Prostate gland (tissue), 2 donors: Measurements from ENCODE around the gene MCM3AP. TPM values are rescaled to one million over a fixed set of nuclear protein-coding genes. Genes with fewer than 3 reads are reported as not detected.
A peak's percentile ranks its signal among the peaks of the same experiment; 100 is the strongest.

ENCODE experiments used
- DNase-seq: peaks from one replicate; pipeline ENCODE4 v3.0.0-alpha.2; 2019; ENCODE audit warnings: low spot score
- H3K27ac ChIP-seq, 2 donors: fragments of 200-600 bp; sonication (generic); 2 replicates each; pipeline ENCODE4 v1.5.1; 2017 to 2019
- H3K27me3 ChIP-seq: fragments of 200-600 bp; sonication (generic); replicated peaks from 2 replicates; pipeline ENCODE4 v1.5.1; 2019; ENCODE audit not compliant: insufficient read depth
- H3K36me3 ChIP-seq, 2 donors: fragments of 200-600 bp; sonication (generic); 1 replicate in 1 of 2; 2 replicates in 1 of 2; pipeline versions ENCODE4 v1.5.1 to v1.8.1; 2017 to 2019
- H3K4me1 ChIP-seq: fragments of 200-600 bp; sonication (generic); replicated peaks from 2 replicates; pipeline ENCODE4 v1.5.1; 2019
- H3K4me3 ChIP-seq, 2 donors: fragments of 200-600 bp; sonication (generic); 2 replicates each; pipeline ENCODE4 v1.5.1; 2017 to 2019
- H3K9me3 ChIP-seq: fragments of 200-600 bp; sonication (generic); 2 replicates; pipeline ENCODE4 v1.5.1; 2017
- POLR2A ChIP-seq: fragments of 450-650 bp; IDR thresholded peaks from one replicate; pipeline ENCODE4 v1.6.1; 2016; ENCODE audit warnings: antibody characterized with exemption, mild to moderate bottlenecking
- POLR2AphosphoS5 ChIP-seq: sonication (generic); formaldehyde crosslinking; IDR thresholded peaks from one replicate; pipeline ENCODE4 v1.6.1; 2017; ENCODE audit warnings: antibody characterized with exemption
- WGBS: methylation state at CpG from one replicate; pipeline ENCODE4 v1.1.5; 2018; 5-methylcytosine and 5-hydroxymethylcytosine counted together
- intact Hi-C: fragments of 100-400 bp; cut with DNase I; formaldehyde crosslinking; loops from one replicate; pipeline ENCODE4 v1.14.2; 2022
- total RNA-seq, 2 donors: library from RNA; depleted of rRNA; stranded (reverse); fragments of >200 nt; gene quantifications; one replicate each; pipeline ENCODE4 v1.1.0, GENCODE V29; 2016
- TF ChIP-seq, protein P1 (sequence below), 4 experiments: fragments of 200-600 bp in 2 of 4; fragments of 450-650 bp in 2 of 4; sonication (generic) in 2 of 4; IDR thresholded peaks; 1 replicate in 3 of 4; 2 replicates in 1 of 4; pipeline ENCODE4 v1.5.1; 2016 to 2019; ENCODE audit warnings: antibody characterized with exemption in 4 of 4, mild to moderate bottlenecking in 2 of 4, moderate library complexity in 2 of 4

Gene MCM3AP
- total RNA-seq, 2 donors from 2014 or later: 107 to 120 TPM

DNA sequence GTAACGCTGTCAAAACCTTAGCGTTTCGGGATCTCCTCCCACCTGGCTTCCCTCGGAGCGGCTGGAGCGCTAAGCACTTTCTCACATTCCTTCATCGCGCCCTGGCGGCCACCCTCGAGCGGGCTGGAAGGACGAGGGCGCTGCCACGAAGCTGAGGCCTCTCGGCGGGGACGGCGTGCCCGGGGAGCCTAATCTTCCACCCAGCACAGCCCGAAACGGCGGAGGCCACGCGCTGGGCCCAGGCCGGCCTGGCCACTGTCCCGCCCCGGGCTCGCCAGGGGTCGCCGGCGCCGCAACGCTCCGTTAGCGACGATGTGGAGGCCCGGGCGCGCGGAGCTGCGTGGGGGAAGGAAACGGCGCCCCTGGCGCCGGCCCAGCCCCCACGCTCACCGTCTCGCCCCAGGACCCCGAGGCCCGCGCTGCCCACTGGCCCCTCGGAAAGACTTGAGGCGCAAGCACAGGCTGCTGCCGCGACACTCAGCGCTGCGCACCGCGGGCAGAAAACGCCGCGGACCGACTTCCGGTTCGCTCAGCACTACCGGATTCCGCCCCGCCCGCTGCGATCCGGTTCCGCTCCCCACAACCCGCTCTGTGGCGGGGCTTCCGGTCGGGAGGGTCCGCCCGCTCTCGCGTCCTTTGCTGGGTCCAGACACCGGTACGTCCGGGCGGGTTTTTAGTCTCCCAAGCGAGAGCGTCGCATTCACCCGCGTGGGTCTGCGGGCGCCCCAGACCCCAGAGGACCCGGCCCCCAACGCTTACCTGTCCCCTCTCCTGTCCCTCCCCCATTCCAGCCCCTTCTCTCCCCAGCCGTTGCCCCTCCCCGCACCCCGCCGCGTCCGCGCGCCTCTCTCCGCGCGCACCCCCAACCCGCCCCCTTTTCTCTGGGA, 593 bp upstream of the MCM3AP start, which contains the start of gene YBEY:
TSS of gene YBEY (plus strand) at position 582 of the 887 bp plus-strand sequence. CDS start 572 bp downstream, outside the sequence.
- intact Hi-C loops: loop anchor here (5.0 to 10.0 kb wide), 2 partner anchors 36 to 141 kb away; partner anchors contain the start of genes C21orf58 and PCNT
- peak; percentile 84 for DNase-seq
- no peaks in the 10 kb centered on the region for H3K9me3 ChIP-seq
- TF ChIP-seq, protein P1, sequence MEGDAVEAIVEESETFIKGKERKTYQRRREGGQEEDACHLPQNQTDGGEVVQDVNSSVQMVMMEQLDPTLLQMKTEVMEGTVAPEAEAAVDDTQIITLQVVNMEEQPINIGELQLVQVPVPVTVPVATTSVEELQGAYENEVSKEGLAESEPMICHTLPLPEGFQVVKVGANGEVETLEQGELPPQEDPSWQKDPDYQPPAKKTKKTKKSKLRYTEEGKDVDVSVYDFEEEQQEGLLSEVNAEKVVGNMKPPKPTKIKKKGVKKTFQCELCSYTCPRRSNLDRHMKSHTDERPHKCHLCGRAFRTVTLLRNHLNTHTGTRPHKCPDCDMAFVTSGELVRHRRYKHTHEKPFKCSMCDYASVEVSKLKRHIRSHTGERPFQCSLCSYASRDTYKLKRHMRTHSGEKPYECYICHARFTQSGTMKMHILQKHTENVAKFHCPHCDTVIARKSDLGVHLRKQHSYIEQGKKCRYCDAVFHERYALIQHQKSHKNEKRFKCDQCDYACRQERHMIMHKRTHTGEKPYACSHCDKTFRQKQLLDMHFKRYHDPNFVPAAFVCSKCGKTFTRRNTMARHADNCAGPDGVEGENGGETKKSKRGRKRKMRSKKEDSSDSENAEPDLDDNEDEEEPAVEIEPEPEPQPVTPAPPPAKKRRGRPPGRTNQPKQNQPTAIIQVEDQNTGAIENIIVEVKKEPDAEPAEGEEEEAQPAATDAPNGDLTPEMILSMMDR (IDR thresholded peaks at IDR 0.05): peak; percentile 15 to 66 (median 46)
- TF ChIP-seq POLR2AphosphoS5 (peak; percentile 74), POLR2A (peak; percentile 63)
- no peaks in the 10 kb centered on the region for H3K27me3 ChIP-seq
- peaks cover 7% of the 10 kb centered on the region for H3K4me1 ChIP-seq
- peak within 1 kb of the TSS; percentile 95 to 99 for H3K4me3 ChIP-seq
- peak within 1 kb of the TSS; percentile 93 to 94 for H3K27ac ChIP-seq
- no peaks in the 10 kb centered on the region for H3K36me3 ChIP-seq
- under 1% methylated on average over 91 of the region's 105 CpGs for WGBS

DNA sequence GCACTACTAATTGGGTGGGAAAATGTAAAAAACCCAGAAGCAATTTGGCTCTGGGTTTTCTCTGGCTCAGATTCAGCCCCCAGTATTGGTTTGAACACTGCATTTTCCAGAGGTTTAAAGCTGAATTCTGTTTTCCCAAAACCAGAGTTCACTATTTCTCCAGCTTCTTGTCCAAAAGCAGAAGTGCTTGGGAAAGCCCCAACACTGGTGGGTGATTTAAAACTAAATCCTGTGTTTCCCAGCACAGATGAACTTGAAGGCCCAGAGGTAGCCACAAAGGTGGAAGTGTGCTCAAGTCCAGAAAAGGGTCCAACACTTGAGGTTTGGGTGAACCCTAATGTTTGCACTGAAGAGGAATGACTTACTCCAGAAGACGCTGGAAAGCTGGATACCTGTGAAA, 678 bp downstream of the MCM3AP start:
- H3K4me3 ChIP-seq: no peak overlapping the region
- TF ChIP-seq POLR2A (no peak), POLR2AphosphoS5 (no peak)
- TF ChIP-seq, protein P1 (IDR thresholded peaks at IDR 0.05): no peak
- intact Hi-C loops: loop anchor here (5.0 to 10.0 kb wide), 2 partner anchors 38 to 140 kb away; partner anchors contain the start of genes C21orf58 and PCNT

DNA sequence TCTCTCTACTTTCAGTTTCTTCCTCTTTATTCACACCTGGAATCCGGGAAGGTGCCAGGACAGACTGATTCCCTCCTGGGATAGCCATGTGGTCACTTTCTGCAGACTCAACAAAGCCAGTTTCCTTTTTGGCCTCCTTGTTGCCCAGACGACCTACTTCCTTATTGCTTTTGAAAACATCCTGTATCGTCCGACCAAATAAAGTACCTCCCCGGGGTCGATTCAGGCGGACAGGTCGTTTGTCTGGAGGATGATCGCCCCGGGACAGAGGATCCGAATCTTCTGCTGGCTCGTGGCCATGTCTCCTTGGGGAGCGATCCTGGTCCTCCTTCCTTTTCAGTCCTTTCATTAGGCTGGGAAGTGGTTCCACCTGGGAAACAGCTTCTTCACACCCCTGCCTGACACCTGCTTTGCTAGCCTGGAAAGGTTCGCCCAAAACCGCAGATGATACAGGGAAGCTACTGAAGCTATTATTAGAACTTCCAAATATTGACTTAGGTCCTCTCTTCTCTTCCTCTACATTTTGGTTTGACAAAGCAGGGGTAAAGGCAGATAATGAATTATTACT, 1.2 kb downstream of the MCM3AP start:
- Histone ChIP-seq H3K36me3 (peaks cover 8 to 10% of the 10 kb centered on the region in 2 donors), H3K27ac (peak overlapping the region; percentile 93 to 94), H3K9me3 (no peaks in the 10 kb centered on the region), H3K27me3 (no peaks in the 10 kb centered on the region), H3K4me3 (peak overlapping the region; percentile 2), H3K4me1 (peaks cover 7% of the 10 kb centered on the region)
- no peak for DNase-seq
- 61% methylated on average over 15 of the region's 15 CpGs for WGBS
- TF ChIP-seq POLR2AphosphoS5: peak; percentile 38
- no peak for TF ChIP-seq POLR2A
- intact Hi-C loops: loop anchor here (10.0 kb wide), 1 partner anchor 139 kb away; no protein-coding TSS in a partner anchor

More for the DNA sequence above, 678 bp downstream of the MCM3AP start:
- Histone ChIP-seq H3K27me3 (no peaks in the 10 kb centered on the region), H3K36me3 (peaks cover 2 to 4% of the 10 kb centered on the region in 2 donors), H3K27ac (peak overlapping the region; percentile 93 to 94), H3K9me3 (no peaks in the 10 kb centered on the region), H3K4me1 (peaks cover 7% of the 10 kb centered on the region)
- 81% methylated on average over 1 of the region's 1 CpG for WGBS
- DNase-seq: no peak

DNA sequence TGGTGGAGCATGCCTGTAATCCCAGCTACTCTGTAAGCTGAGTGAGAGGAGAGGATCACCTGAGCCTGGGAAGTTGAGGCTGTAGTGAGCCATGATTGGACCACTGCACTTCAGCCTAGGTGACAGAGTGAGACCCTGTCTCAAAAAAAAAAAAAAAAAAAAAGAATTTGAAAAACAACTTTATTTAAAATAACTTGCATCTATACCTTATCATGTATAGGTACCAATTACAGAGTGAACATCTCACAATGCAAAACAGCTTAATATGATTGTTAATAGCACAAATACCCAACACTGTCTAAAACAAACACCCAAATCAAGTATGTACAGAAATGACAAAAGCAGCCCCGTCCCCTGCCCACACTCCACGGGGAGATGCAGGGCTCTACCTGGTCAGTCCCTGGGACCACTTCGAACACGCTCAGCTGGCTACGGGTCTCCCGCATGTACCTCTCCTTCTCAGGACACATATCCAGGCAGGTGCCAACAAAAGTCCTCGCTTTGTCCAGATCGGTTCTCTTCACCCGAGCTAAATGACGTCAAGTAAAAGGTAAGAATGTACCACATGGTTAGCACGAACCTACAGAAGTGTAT, 10.5 kb downstream of the MCM3AP start:
- TF ChIP-seq, protein P1 (IDR thresholded peaks at IDR 0.05): no peak
- TF ChIP-seq POLR2AphosphoS5 (no peak), POLR2A (no peak)
- Histone ChIP-seq H3K4me1 (no peaks in the 10 kb centered on the region), H3K36me3 (peaks cover 31 to 44% of the 10 kb centered on the region in 2 donors), H3K27ac (no peak overlapping the region), H3K9me3 (no peaks in the 10 kb centered on the region), H3K27me3 (no peaks in the 10 kb centered on the region), H3K4me3 (no peak overlapping the region)
- no peak for DNase-seq
- intact Hi-C loops: no loop called here
- WGBS: 91% methylated on average over 11 of the region's 11 CpGs

DNA sequence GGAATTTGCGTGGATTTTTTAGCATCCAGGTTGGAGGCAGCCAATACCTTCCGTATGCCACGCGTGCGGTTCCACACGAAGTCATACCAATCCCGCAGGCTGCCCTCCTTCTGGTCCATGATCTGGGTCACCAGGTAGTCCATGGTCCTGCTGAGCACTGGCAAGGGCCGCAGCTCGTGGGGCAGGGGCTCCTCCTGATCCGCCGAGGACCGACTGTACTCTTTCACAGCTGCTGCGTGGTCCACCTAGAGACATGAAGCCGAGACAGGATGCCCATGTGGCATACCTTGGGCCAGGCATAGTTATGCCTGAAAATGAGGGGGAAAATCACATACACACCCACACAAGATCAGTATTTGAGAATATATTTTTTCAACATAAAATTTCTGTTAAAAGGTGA, 12.1 kb downstream of the MCM3AP start:
- DNase-seq: no peak
- WGBS: 93% methylated on average over 14 of the region's 14 CpGs
- intact Hi-C loops: no loop called here
- Histone ChIP-seq H3K27me3 (no peaks in the 10 kb centered on the region), H3K27ac (no peak overlapping the region), H3K4me1 (no peaks in the 10 kb centered on the region), H3K9me3 (no peaks in the 10 kb centered on the region), H3K4me3 (no peak overlapping the region), H3K36me3 (peaks cover 28 to 37% of the 10 kb centered on the region in 2 donors)
- TF ChIP-seq, protein P1 (IDR thresholded peaks at IDR 0.05): no peak
- no peak for TF ChIP-seq POLR2AphosphoS5
- no peak for TF ChIP-seq POLR2A
